ENCODE results near the gene MSI2. TPM values are rescaled to one million over a fixed set of nuclear protein-coding genes. Genes with fewer than 3 reads are reported as not detected.

The MSI2 gene
- total and polyA plus RNA-seq, 2 experiments from 2014 or later, result 18.9 to 41.8 TPM

GRCh38 chr17:57388131-57388725, 131.9 kb downstream of the MSI2 start:
- Mint-ChIP-seq H3K9me3 (peaks cover 16% of the 10 kb centered on the region), H3K4me3 (no peak overlapping the region)
- TF ChIP-seq POLR2AphosphoS5 (IDR thresholded peaks at IDR 0.05; ENCODE audit: low read depth) (no peak), NANOG (IDR thresholded peaks at IDR 0.05; ENCODE audit: borderline replicate concordance) (no peak), ZNF114 (CRISPR knock-in tag; IDR thresholded peaks at IDR 0.05) (no peak), ZNF331 (CRISPR knock-in tag; IDR thresholded peaks at IDR 0.05; ENCODE audit: low read depth) (no peak), EZH2 (IDR thresholded peaks at IDR 0.05; ENCODE audit: low read depth, unreplicated experiment) (no peak), ETS1 (IDR thresholded peaks at IDR 0.05) (no peak), CREB1 (CRISPR knock-in tag; IDR thresholded peaks at IDR 0.05; ENCODE audit: low read depth) (no peak), STAT1 (IDR thresholded peaks at IDR 0.05; ENCODE audit: unreplicated experiment) (no peak), JUNB (IDR thresholded peaks at IDR 0.05; ENCODE audit: unreplicated experiment) (no peak), EZH2phosphoT487 (IDR thresholded peaks at IDR 0.05; ENCODE audit: unreplicated experiment) (no peak)
- TF ChIP-seq, protein P1, sequence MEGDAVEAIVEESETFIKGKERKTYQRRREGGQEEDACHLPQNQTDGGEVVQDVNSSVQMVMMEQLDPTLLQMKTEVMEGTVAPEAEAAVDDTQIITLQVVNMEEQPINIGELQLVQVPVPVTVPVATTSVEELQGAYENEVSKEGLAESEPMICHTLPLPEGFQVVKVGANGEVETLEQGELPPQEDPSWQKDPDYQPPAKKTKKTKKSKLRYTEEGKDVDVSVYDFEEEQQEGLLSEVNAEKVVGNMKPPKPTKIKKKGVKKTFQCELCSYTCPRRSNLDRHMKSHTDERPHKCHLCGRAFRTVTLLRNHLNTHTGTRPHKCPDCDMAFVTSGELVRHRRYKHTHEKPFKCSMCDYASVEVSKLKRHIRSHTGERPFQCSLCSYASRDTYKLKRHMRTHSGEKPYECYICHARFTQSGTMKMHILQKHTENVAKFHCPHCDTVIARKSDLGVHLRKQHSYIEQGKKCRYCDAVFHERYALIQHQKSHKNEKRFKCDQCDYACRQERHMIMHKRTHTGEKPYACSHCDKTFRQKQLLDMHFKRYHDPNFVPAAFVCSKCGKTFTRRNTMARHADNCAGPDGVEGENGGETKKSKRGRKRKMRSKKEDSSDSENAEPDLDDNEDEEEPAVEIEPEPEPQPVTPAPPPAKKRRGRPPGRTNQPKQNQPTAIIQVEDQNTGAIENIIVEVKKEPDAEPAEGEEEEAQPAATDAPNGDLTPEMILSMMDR (conservative IDR thresholded peaks at IDR 0.05; ENCODE audit: low read depth in 2 of 2), result no peak
- TF ChIP-seq, protein P2, sequence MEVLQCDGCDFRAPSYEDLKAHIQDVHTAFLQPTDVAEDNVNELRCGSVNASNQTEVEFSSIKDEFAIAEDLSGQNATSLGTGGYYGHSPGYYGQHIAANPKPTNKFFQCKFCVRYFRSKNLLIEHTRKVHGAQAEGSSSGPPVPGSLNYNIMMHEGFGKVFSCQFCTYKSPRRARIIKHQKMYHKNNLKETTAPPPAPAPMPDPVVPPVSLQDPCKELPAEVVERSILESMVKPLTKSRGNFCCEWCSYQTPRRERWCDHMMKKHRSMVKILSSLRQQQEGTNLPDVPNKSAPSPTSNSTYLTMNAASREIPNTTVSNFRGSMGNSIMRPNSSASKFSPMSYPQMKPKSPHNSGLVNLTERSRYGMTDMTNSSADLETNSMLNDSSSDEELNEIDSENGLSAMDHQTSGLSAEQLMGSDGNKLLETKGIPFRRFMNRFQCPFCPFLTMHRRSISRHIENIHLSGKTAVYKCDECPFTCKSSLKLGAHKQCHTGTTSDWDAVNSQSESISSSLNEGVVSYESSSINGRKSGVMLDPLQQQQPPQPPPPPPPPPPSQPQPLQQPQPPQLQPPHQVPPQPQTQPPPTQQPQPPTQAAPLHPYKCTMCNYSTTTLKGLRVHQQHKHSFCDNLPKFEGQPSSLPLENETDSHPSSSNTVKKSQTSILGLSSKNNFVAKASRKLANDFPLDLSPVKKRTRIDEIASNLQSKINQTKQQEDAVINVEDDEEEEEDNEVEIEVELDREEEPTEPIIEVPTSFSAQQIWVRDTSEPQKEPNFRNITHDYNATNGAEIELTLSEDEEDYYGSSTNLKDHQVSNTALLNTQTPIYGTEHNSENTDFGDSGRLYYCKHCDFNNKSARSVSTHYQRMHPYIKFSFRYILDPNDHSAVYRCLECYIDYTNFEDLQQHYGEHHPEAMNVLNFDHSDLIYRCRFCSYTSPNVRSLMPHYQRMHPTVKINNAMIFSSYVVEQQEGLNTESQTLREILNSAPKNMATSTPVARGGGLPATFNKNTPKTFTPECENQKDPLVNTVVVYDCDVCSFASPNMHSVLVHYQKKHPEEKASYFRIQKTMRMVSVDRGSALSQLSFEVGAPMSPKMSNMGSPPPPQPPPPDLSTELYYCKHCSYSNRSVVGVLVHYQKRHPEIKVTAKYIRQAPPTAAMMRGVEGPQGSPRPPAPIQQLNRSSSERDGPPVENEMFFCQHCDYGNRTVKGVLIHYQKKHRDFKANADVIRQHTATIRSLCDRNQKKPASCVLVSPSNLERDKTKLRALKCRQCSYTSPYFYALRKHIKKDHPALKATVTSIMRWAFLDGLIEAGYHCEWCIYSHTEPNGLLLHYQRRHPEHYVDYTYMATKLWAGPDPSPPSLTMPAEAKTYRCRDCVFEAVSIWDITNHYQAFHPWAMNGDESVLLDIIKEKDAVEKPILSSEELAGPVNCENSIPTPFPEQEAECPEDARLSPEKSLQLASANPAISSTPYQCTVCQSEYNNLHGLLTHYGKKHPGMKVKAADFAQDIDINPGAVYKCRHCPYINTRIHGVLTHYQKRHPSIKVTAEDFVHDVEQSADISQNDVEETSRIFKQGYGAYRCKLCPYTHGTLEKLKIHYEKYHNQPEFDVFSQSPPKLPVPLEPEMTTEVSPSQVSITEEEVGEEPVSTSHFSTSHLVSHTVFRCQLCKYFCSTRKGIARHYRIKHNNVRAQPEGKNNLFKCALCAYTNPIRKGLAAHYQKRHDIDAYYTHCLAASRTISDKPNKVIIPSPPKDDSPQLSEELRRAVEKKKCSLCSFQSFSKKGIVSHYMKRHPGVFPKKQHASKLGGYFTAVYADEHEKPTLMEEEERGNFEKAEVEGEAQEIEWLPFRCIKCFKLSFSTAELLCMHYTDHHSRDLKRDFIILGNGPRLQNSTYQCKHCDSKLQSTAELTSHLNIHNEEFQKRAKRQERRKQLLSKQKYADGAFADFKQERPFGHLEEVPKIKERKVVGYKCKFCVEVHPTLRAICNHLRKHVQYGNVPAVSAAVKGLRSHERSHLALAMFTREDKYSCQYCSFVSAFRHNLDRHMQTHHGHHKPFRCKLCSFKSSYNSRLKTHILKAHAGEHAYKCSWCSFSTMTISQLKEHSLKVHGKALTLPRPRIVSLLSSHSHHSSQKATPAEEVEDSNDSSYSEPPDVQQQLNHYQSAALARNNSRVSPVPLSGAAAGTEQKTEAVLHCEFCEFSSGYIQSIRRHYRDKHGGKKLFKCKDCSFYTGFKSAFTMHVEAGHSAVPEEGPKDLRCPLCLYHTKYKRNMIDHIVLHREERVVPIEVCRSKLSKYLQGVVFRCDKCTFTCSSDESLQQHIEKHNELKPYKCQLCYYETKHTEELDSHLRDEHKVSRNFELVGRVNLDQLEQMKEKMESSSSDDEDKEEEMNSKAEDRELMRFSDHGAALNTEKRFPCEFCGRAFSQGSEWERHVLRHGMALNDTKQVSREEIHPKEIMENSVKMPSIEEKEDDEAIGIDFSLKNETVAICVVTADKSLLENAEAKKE (CRISPR knock-in tag; IDR thresholded peaks at IDR 0.05), result no peak
- TF ChIP-seq, protein P3, sequence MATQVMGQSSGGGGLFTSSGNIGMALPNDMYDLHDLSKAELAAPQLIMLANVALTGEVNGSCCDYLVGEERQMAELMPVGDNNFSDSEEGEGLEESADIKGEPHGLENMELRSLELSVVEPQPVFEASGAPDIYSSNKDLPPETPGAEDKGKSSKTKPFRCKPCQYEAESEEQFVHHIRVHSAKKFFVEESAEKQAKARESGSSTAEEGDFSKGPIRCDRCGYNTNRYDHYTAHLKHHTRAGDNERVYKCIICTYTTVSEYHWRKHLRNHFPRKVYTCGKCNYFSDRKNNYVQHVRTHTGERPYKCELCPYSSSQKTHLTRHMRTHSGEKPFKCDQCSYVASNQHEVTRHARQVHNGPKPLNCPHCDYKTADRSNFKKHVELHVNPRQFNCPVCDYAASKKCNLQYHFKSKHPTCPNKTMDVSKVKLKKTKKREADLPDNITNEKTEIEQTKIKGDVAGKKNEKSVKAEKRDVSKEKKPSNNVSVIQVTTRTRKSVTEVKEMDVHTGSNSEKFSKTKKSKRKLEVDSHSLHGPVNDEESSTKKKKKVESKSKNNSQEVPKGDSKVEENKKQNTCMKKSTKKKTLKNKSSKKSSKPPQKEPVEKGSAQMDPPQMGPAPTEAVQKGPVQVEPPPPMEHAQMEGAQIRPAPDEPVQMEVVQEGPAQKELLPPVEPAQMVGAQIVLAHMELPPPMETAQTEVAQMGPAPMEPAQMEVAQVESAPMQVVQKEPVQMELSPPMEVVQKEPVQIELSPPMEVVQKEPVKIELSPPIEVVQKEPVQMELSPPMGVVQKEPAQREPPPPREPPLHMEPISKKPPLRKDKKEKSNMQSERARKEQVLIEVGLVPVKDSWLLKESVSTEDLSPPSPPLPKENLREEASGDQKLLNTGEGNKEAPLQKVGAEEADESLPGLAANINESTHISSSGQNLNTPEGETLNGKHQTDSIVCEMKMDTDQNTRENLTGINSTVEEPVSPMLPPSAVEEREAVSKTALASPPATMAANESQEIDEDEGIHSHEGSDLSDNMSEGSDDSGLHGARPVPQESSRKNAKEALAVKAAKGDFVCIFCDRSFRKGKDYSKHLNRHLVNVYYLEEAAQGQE (IDR thresholded peaks at IDR 0.05; ENCODE audit: unreplicated experiment), result no peak

More at GRCh38 chr17:57388131-57388725, 131.9 kb downstream of the MSI2 start:
- Histone ChIP-seq H2AFZ (no peak overlapping the region), H3K9me2 (ENCODE audit: insufficient read depth) (peaks cover 6% of the 10 kb centered on the region; the same call in 1 of the 2 replicates), H3K4me3 (no peak overlapping the region), H3K36me3 (ENCODE audit: insufficient read depth) (peaks cover 2% of the 10 kb centered on the region; the same call in 1 of the 2 replicates), H3K4me1 (ENCODE audit: insufficient read depth) (peaks cover 23% of the 10 kb centered on the region), H3K27me3 (ENCODE audit: insufficient read depth) (no peaks in the 10 kb centered on the region), H3K4me2 (no peak overlapping the region), H4K20me1 (replicated peaks; ENCODE audit: insufficient read depth) (no peaks in the 10 kb centered on the region), H3F3A (replicated peaks; ENCODE audit: low read depth) (no peaks in the 10 kb centered on the region), H3K79me2 (replicated peaks; ENCODE audit: insufficient read depth) (peaks cover 20% of the 10 kb centered on the region), H3K27ac (ENCODE audit: low read depth) (no peak overlapping the region)
- Mint-ChIP-seq H3K36me3 (ENCODE audit: low read depth) (peaks cover 34% of the 10 kb centered on the region), H3K27me3 (ENCODE audit: insufficient read depth, low read depth, poor library complexity) (peaks cover 11% of the 10 kb centered on the region), H3K4me1 (peaks cover 35% of the 10 kb centered on the region), H3K27ac (no peak overlapping the region)
- ATAC-seq, result no peak
- DNase-seq (ENCODE audit: low spot score), result no peak

Measured in GM23338 (cell line).